ENCODE results near the gene NUP88. TPM values are rescaled to one million over a fixed set of nuclear protein-coding genes. Genes with fewer than 3 reads are reported as not detected.

Gene NUP88
- total and polyA plus RNA-seq, 2 experiments from 2014 or later: 42.9 TPM

DNA sequence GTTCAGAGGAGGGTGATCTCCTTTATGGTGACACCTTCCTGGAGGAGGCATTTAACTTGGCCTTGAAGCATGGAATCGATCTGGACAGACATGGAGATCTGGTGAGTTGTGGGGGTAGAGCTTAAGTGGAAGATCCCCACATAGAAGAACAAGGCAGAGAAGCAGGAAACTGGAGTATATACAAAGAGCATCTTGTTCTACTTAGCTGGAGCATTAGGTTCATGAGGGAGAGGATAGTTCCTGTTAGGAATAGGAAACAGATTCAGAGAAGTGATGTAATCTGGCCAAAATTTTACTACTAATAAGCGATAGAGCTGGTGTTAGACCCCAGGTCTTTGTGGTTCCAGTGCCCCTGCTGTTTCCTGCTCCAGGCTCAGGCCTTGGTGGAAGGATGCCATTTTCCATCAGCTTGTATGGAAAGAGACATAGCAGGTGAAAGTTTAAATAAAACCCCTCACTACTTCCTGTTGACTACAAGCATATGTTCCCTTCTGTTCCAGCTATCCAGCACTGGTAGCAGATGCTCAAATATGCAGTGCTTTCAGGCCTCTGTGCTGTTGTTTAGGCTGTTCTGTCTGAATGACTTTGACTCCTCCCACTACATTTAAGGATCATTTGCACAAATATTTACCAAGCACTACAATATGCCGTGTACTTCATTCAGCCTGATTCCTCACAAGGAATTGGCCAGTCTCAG is 9.9 kb upstream of the NUP88 start:
- H3F3A ChIP-seq (ENCODE audit: insufficient read depth): peaks cover 27% of the 10 kb centered on the region; the same call in 1 of the 2 replicates
- H4K20me1 ChIP-seq (ENCODE audit: insufficient read depth): no peaks in the 10 kb centered on the region
- TF ChIP-seq EZH2phosphoT487 (IDR thresholded peaks at IDR 0.05; ENCODE audit: insufficient read depth, low read depth) (no peak), EZH2 (IDR thresholded peaks at IDR 0.05; ENCODE audit: insufficient read depth, poor library complexity, severe bottlenecking) (no peak)
- H3K9me2 ChIP-seq (ENCODE audit: insufficient read depth): no peaks in the 10 kb centered on the region
- H3K27me3 ChIP-seq (replicated peaks; ENCODE audit: insufficient read depth): no peaks in the 10 kb centered on the region
- in situ Hi-C loops (cut with MboI): no loop called here
- no peaks in the 10 kb centered on the region for H3K9me3 ChIP-seq (ENCODE audit: low read depth)
- no peak overlapping the region for H2AFZ ChIP-seq
- H3K79me2 ChIP-seq (ENCODE audit: insufficient read depth): 0 out of 2 replicates have a peak, but pooled peaks cover 7% of the 10 kb centered on the region
- H3K4me2 ChIP-seq (ENCODE audit: unreplicated experiment): no peak overlapping the region
- H3K4me1 ChIP-seq (ENCODE audit: insufficient read depth): no peaks in the 10 kb centered on the region
- H3K4me3 ChIP-seq: no peak overlapping the region
- DNase-seq: no peak
- 14 to 24% methylated on average over 3 of the region's 3 CpGs for WGBS, 2 experiments (ENCODE audit: low coverage in 1 of 2, low lambda C conversion rate in 2 of 2, missing lambda C conversion rate in 2 of 2)
- no peak overlapping the region for H3K9ac ChIP-seq
- H3K27ac ChIP-seq: no peak overlapping the region
- H3K36me3 ChIP-seq (ENCODE audit: low read depth): peaks cover 36% of the 10 kb centered on the region

DNA sequence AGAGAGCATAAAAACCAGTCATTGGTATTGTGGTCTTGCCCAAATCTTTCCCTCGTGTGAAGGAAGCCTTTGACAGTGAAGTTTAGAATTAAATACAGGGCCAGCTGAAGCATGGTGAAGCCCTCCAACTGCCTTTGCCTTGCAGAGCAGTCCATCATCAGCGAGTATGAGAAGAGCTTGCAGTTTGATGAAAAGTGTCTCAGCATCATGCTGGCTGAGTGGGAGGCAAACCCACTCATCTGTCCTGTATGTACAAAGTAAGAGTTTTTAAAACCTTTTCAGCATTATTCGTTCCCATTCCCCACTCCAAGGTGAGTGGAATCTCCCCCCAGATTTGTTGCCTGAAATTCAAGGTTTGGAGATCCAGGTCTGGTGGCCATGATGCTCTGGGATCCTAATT is 6.4 kb upstream of the NUP88 start:
- Histone ChIP-seq H3K9me3 (ENCODE audit: low read depth) (no peaks in the 10 kb centered on the region), H3K27ac (no peak overlapping the region), H3F3A (ENCODE audit: insufficient read depth) (peaks cover 11% of the 10 kb centered on the region; the same call in 1 of the 2 replicates), H3K4me1 (ENCODE audit: insufficient read depth) (peaks cover 14% of the 10 kb centered on the region), H3K36me3 (ENCODE audit: low read depth) (peaks cover 12% of the 10 kb centered on the region), H3K4me3 (no peak overlapping the region), H3K4me2 (ENCODE audit: unreplicated experiment) (no peak overlapping the region), H2AFZ (no peak overlapping the region), H3K27me3 (replicated peaks; ENCODE audit: insufficient read depth) (no peaks in the 10 kb centered on the region), H3K79me2 (ENCODE audit: insufficient read depth) (peaks cover 11% of the 10 kb centered on the region; the same call in 1 of the 2 replicates), H3K9me2 (ENCODE audit: insufficient read depth) (no peaks in the 10 kb centered on the region), H4K20me1 (ENCODE audit: insufficient read depth) (no peaks in the 10 kb centered on the region), H3K9ac (no peak overlapping the region)
- in situ Hi-C loops (cut with MboI): no loop called here
- WGBS, 2 experiments (ENCODE audit: low coverage in 1 of 2, low lambda C conversion rate in 2 of 2, missing lambda C conversion rate in 2 of 2): 44 to 53% methylated on average over 3 of the region's 3 CpGs
- DNase-seq: no peak
- no peak for TF ChIP-seq EZH2 (IDR thresholded peaks at IDR 0.05; ENCODE audit: insufficient read depth, poor library complexity, severe bottlenecking)
- TF ChIP-seq EZH2phosphoT487 (IDR thresholded peaks at IDR 0.05; ENCODE audit: insufficient read depth, low read depth): no peak

DNA sequence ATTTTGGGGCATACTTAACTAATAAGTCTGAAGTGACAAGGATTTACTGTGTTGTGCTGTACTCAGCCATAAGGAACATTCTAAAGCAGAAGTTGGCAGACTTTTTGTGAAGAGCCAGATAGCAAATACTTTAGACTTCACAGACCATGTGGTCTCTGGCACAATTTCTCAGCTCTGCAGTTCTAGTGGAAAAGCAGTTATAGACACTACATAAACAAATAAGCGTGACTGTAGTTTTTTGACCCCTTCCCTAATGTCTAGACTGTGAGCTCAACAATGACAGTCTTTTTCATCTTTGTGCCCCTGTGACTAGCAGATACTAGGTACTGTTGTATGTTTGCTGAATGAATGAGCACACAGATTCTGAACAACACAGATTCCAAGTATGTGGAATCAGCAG is 5.4 kb upstream of the NUP88 start:
- Histone ChIP-seq H3K27me3 (replicated peaks; ENCODE audit: insufficient read depth) (no peaks in the 10 kb centered on the region), H3K79me2 (ENCODE audit: insufficient read depth) (peaks cover 16% of the 10 kb centered on the region; the same call in 1 of the 2 replicates), H3K9me2 (ENCODE audit: insufficient read depth) (no peaks in the 10 kb centered on the region), H3K4me2 (ENCODE audit: unreplicated experiment) (no peak overlapping the region), H3K4me1 (ENCODE audit: insufficient read depth) (peaks cover 17% of the 10 kb centered on the region), H4K20me1 (ENCODE audit: insufficient read depth) (no peaks in the 10 kb centered on the region), H3F3A (ENCODE audit: insufficient read depth) (peaks cover 11% of the 10 kb centered on the region; the same call in 1 of the 2 replicates), H3K27ac (no peak overlapping the region), H3K9ac (no peak overlapping the region), H3K4me3 (no peak overlapping the region), H2AFZ (no peak overlapping the region), H3K9me3 (ENCODE audit: low read depth) (no peaks in the 10 kb centered on the region), H3K36me3 (ENCODE audit: low read depth) (peaks cover 12% of the 10 kb centered on the region)
- TF ChIP-seq EZH2 (IDR thresholded peaks at IDR 0.05; ENCODE audit: insufficient read depth, poor library complexity, severe bottlenecking): no peak
- TF ChIP-seq EZH2phosphoT487 (IDR thresholded peaks at IDR 0.05; ENCODE audit: insufficient read depth, low read depth): no peak
- 82 to 96% methylated on average over 1 of the region's 1 CpG for WGBS, 2 experiments (ENCODE audit: low coverage in 1 of 2, low lambda C conversion rate in 2 of 2, missing lambda C conversion rate in 2 of 2)
- no peak for DNase-seq
- in situ Hi-C loops (cut with MboI): no loop called here

DNA sequence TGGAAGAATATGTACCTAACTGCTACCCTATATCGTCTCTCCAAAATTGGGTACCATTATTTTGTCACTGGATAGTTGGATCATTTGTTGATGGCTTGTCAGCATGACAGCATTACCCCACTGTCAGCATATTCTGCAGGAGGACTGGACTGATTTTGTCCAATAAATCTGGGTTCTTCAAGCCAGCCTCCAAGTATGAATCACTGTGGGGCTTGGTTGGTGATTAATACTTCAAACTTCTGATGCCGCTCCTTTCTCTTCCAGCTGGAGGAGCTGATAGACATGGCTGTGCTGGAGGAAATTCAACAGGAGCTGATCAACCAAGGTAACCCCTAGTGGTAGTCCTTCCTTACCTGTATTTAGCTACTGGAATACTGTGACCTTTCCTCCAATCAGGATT is 3.0 kb upstream of the NUP88 start:
- no peaks in the 10 kb centered on the region for H3K9me2 ChIP-seq (ENCODE audit: insufficient read depth)
- no peak for TF ChIP-seq EZH2phosphoT487 (IDR thresholded peaks at IDR 0.05; ENCODE audit: insufficient read depth, low read depth)
- no peak for TF ChIP-seq EZH2 (IDR thresholded peaks at IDR 0.05; ENCODE audit: insufficient read depth, poor library complexity, severe bottlenecking)
- H3K4me3 ChIP-seq: no peak overlapping the region
- no peak overlapping the region for H3K9ac ChIP-seq
- H2AFZ ChIP-seq: no peak overlapping the region; the same call in 1 of the 2 replicates
- peak; percentile 88 for DNase-seq
- no peaks in the 10 kb centered on the region for H4K20me1 ChIP-seq (ENCODE audit: insufficient read depth)
- peaks cover 12% of the 10 kb centered on the region for H3F3A ChIP-seq (ENCODE audit: insufficient read depth)
- peak overlapping the region; percentile 40 for H3K4me2 ChIP-seq (ENCODE audit: unreplicated experiment)
- H3K4me1 ChIP-seq (ENCODE audit: insufficient read depth): peaks cover 21% of the 10 kb centered on the region
- no peaks in the 10 kb centered on the region for H3K9me3 ChIP-seq (ENCODE audit: low read depth)
- no peak overlapping the region for H3K27ac ChIP-seq
- no peaks in the 10 kb centered on the region for H3K27me3 ChIP-seq (replicated peaks; ENCODE audit: insufficient read depth)
- peaks cover 33% of the 10 kb centered on the region for H3K79me2 ChIP-seq (ENCODE audit: insufficient read depth)
- in situ Hi-C loops (cut with MboI): no loop called here
- H3K36me3 ChIP-seq (ENCODE audit: low read depth): peaks cover 8% of the 10 kb centered on the region
- WGBS, 2 experiments (ENCODE audit: low coverage in 1 of 2, low lambda C conversion rate in 2 of 2, missing lambda C conversion rate in 2 of 2): 13 to 24% methylated on average over 2 of the region's 2 CpGs

Measured in GM23248 (cell line).